ENCODE data around the gene TLL1.

The TLL1 gene

DNA sequence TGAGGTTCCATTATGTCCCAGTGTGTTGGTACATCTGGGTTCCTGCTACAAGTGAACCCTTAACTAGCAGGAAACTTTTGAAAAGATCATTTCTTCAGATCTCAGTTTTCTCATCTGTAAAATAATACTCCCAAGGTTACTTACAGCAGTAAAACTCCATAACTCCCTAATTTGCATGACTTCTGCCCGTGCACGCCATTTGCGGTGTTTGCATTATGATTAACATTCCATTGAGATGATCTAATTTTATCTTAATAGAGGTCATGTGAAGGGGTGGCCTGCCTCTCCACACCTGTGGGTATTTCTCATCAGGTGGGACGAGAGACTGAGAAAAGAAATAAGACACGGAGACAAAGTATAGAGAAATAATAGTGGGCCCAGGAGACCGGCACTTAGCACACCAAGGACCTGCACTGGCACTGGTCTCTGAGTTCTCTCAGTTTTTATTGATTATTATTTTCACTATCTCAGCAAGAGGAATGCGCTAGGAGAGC is 219.8 kb downstream of the TLL1 start:
- no peak overlapping the region for H3K4me3 ChIP-seq (replicated peaks; ENCODE audit: low read depth, low read length)
- no peak for TF ChIP-seq CTCF (IDR thresholded peaks at IDR 0.05; ENCODE audit: low read length, missing control alignments)
- DNase-seq (ENCODE audit: low read depth) = no peak

GRCh38 chr4:166104623-166105022 is 231.6 kb downstream of the TLL1 start:
- TF ChIP-seq CTCF (IDR thresholded peaks at IDR 0.05; ENCODE audit: low read length, missing control alignments) = no peak
- H3K4me3 ChIP-seq (replicated peaks; ENCODE audit: low read depth, low read length) = no peak overlapping the region
- no peak for DNase-seq (ENCODE audit: low read depth)

DNA sequence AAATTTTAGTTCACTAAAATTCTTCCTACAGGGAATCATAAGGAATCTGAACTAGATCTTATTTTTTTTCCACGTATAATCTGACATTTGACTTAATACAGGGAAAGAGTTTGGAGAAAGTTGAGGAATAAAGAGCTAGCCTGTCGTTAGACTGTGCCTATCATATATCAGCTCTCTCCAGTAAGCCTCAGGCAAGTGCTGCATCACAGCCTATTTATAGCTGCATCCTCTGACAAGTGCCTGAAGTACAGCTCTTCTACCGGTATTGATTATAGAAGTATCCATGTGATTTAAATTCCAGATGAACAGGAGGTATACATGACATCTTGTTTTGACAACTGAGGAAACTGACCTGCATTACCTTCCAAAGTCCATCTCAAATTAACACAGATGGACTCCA is 248.9 kb downstream of the TLL1 start:
- no peak for DNase-seq (ENCODE audit: low read depth)
- no peak for TF ChIP-seq CTCF (IDR thresholded peaks at IDR 0.05; ENCODE audit: low read length, missing control alignments)
- H3K4me3 ChIP-seq (replicated peaks; ENCODE audit: low read depth, low read length) = no peak overlapping the region

DNA sequence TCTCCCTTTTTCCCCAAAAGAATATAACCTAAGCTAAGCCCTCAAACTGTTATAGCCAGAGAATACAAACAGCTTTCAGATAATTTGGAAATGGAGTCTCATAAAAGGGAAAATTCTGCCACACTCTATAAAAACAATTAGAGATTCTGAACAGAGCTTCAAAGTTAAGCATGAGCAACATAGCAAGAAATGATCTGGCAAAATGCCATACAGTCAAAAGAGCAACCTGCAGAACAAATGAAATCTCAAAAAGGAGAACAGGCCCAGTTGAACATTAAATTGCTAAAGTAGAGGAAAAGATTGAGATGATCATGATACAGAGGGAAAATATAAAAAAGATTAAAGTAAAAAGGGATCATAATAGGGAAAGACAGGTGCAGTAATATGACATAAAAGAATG is 250.5 kb downstream of the TLL1 start:
- no peak for DNase-seq (ENCODE audit: low read depth)
- H3K4me3 ChIP-seq (replicated peaks; ENCODE audit: low read depth, low read length) = no peak overlapping the region
- no peak for TF ChIP-seq CTCF (IDR thresholded peaks at IDR 0.05; ENCODE audit: low read length, missing control alignments)

- no peak for TF ChIP-seq CTCF (IDR thresholded peaks at IDR 0.05; ENCODE audit: low read length, missing control alignments)
- DNase-seq (ENCODE audit: low read depth) = peak; percentile 59
- H3K4me3 ChIP-seq (replicated peaks; ENCODE audit: low read depth, low read length) = no peak overlapping the region
Measured at GRCh38 chr4:166128403-166128802, 255.4 kb downstream of the TLL1 start.

GRCh38 chr4:166134285-166134684 is 261.2 kb downstream of the TLL1 start:
- DNase-seq (ENCODE audit: low read depth) = no peak
- no peak for TF ChIP-seq CTCF (IDR thresholded peaks at IDR 0.05; ENCODE audit: low read length, missing control alignments)
- no peak overlapping the region for H3K4me3 ChIP-seq (replicated peaks; ENCODE audit: low read depth, low read length)

DNA sequence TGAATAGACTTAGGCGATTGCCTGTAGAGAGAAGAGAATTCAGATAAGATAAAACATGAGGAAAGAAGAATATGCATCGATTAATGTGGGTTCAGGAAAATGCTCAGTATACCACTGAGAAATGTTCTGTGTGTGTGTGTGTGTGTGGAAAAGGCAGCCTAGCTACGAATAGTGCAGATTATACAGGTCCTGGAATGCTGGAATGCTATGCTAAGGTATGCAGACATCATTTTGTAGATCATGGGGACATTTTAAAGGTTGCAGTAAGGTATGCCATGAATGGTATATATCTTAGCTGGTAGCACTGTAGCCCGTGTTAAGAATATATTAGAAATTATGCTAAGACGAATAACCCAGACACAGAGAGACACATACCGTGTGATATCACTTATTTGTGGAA is 267.9 kb downstream of the TLL1 start:
- no peak for DNase-seq (ENCODE audit: low read depth)
- no peak overlapping the region for H3K4me3 ChIP-seq (replicated peaks; ENCODE audit: low read depth, low read length)
- TF ChIP-seq CTCF (IDR thresholded peaks at IDR 0.05; ENCODE audit: low read length, missing control alignments) = no peak
